ENCODE measurements around the gene FRRS1L.
"Not testable (repeated sequence)": the region's sequence is repeated elsewhere in the genome, so short reads cannot be mapped to it uniquely, and the experiment has no call there.

The FRRS1L gene

DNA sequence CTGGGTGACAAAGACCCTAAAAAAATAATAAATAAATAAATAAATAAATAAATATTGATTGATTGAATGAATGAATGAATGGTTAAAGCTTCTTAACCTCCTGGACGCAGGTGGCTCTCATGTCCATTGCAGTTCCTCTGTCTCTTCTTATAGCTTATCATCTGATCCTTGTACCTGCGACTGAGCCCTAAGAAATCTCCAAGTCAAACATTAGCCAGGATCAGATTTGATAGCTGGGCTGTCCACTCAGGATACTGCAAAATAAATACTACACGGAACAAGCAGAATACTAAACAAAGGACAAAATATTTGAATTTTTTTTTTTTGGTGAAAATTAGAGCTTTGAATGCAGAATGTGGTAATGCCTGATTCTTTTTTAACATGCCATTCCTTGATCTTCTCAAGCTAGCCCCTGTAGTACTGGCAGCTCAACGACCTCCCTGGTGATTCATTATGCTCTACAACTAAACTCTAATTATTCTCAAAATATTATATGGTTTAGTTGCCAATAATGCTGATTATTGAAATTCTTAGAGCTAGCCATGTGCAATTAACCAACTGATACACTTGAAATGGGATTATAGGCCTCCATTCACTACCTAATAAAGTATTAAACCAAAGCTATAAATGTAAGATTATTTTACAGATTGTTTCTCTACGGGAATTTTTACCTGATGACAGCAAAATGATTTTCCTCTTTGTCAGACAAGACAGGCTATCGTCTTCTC is 37.4 kb downstream of the FRRS1L start:
- no peak for DNase-seq

DNA sequence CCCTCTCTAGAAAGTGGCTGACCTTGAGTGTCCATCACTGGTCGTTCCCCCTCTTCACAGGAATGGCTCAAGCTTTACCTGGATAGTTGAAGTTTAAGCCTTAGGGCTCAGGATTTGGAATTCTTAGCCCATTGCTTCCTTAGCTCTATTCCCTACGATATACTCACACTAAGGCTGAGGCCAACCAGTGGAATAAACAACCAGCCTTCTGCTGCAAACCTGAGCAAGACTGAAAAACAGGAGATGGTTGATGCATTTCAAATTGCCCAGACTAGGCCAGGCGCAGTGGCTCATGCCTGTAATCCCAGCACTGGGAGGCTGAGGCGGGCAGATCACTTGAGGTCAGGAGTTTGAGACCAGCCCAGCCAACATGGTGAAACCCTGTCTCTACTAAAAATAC is 40.4 kb downstream of the FRRS1L start:
- DNase-seq, result not testable (repeated sequence)

DNA sequence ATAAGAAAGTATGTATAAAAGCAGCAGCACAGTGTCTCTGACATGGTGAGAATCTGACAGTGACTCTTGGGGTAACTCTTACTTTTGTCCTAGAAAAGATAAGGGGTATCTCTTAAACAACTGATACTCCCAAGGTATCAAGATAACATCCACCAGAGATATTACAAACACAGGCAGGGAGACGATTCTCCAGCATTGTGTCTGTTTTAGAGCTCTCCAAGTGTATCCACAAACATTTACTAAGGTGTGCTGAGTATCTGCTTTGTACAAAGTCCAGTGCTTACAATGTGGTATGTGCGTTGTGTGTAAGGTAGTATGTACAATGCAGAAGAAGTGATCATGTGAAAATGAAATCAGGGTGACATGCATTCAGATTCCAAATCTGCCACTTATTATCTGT is 42.9 kb downstream of the FRRS1L start:
- DNase-seq, result no peak

DNA sequence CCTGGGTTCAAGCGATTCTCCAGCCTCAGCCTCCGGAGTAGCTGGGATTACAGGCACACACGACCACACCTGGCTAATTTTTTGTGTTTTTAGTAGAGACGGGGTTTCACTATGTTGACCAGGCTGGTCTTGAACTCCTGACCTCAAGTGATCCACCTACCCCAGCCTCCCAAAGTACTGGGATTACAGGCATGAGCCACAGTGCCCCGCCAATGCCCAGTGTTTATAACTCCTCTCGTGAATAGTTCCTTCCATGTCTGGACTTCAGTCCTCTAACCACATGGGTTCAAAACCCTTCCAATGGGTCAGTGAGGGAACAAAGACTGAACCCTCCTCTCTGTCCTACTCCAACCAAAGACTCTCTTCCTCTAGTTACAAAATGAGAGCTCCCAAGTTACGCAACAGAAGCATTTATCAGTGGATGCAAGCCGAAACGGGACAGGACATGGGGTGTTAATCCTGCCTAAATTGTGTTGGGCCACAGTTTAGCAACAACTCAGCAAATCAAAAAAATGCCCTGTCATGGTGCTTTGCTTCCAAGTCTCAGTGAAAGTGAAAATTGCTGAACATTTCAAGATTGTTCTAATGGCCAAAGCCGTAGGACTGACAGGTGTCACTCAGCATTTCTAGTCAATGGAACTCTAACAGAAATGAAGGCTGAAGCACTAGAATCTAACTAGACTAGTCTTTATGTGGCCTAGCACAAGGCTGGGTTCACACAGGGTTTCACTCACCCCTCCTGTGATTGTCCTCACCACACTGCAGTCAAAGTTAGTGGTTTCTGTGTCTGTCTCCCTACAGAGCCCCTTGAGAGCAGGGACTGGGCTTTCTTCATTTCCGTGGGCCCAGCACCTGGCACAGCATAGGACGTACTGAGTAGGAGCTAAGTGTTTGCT is 44.1 kb downstream of the FRRS1L start:
- no peak for DNase-seq

DNA sequence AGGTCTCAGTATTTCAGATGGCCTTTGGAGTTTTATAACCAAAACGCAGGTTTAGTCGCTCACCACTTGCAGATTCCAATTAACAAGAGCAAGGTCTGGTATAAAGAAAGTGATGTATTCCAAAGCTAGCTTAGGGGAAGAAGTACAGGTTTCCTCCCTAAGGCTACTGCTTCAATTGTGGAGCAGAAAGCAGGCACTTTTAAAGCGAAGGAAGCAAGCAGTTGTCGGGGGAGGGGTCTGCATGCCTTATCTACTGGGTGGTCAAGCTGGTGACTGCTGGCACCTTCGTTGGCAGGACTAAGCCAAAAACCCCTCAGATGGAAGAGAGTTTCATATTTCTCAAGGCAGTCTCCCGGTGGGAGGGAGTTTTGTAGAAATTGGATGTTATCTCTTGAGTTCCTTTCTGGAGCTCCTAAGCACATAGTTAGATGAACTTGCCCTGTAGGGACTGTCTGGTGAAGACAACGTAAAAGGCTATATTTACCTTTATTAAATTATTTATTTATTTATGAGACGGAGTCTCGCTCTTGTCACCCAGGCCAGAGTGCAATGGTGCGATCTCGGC is 45.7 kb downstream of the FRRS1L start:
- DNase-seq, result no peak

DNA sequence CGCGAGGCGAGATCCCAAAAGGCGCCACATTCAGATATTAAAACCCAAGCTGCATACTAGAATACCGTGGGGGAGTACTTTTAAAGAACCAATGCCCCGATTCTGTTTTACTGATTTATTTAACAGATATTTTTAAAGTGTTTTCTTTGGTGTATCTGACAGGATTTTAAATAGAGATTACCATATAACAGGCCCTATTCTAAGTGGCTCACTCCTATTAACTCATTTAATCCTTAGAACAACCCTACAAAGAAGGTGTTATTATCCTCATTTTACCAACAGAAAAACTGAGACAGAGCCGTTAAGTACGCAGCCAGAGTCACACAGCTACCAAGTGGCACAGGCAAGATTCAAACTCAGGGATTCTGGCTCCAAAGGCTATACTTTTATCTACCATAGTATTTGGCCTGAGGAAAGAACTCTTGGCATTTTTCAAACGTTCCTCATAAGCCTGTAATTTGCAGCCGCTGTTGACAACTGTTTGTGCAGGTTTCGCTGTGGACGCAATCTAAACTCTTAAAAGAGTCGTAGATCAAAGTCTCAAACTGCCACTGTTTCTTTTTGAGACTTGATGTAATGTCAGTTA is 46.8 kb downstream of the FRRS1L start:
- no peak for DNase-seq

DNA sequence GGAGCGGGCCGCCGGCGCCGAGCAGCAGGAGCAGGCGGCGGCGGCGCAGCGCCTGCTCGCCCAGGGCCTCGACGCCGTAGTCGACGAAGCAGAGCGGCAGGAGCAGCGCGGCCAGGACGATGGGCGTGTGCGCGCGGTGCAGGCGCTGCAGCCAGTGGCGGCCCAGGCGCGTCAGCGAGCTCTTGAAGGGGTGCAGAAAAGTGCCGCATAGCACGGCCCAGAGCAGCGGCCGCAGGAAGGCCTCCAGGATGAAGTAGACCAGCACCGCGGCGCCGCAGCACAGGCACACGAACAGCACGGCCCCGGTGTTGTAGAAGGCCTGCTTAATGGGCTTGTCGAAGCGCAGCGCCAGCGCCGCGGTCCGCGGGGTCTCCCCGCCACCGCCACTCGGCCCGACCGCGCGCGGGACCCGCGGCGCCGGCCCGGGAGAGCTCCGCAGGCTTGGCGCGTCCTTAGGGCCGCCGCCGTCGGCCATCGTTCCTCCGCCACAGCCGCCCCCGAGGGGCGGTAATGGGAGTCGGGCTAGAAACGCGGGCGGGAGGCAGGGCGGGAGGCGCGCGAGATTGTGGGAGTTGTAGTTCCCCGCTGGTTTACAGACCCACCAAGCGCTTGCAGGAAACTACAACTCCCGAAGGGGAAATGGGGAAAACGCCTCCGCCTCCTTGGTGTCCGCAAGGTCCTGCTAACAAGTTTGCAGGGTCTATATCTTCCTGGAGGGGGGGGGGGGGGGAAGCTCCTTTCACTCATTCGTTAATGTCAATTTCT is 47.4 kb downstream of the FRRS1L start, which contains the start of gene TMEM245:
TMEM245 (minus strand) TSS at position 509 of the 765 bp plus-strand sequence; CDS start at position 475, 34 bp downstream.
- DNase-seq, result peak; percentile 94

DNA sequence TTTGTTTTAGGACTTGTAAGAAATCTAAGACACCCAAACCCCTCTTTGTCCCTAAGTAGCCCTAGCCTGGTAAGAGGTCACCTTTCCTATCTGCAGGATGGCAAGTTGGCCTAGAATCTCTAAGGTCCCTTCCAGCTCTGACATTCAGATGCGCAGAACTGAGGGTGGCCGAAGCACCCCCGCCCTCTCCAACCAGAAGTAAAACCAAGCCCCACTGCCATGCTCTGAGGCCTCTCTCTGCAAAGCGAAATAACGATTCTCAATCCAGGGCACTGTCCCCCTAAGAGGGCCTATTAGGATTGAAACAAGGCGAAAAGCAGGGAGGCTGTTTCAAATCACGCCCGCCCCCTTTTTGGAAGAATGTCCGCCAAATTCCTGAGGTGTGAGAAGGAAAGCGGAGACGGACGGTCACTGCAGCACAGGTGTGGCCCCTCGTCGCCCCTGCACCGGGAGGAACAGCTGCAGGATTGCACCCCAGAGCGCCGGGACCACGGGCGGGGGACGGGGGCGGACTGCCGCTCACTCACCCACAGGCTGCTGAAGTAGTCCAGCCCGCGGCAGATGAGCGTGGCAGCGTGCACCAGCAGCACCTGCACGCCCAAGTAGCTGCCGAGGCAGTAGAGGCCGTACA is 48.1 kb downstream of the FRRS1L start:
- peak in 1 of 2 experiments; percentile 28 for DNase-seq

DNA sequence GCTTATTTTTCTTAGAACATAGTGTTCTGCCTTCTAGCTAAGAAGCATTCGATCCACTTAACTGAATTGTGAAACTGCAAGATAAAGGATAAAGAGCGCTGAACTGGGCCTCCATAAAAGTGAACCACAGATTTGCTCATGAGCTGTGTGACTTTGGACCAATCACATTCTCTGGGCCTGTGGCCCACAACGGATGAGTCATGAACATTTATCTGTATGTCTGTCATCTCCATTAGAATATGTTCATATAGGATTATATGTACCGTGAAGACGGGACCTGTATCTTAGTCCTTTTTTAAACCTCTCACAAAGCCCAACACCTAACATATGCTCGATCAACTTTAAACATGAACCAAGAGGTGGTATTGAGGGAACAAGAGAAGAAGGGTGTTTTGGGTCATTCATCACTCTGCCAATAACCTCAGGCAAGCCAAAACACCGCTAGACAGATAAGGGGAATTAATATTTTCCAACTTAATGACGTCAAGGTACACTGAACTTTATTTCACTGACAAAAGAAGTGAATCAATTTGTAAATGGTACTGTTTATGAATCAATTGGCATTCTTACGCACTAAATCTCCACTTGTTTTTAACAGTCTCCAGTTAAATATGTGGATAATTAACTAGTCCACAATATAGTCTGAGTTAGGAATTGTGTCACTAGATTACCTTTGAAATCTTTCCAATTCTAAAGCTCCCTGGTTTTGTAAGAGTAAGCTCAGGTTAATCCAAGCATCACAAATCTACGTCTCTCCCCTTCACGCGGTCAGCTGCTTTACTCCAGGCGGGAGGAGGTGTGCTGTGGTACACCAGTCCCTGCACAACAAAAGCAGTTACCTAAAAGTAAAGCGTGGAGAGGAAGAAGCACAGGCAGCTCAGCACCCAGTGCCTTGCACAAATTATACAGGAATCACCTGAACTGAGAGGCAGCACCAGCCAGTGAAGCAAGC is 48.9 kb downstream of the FRRS1L start:
- peak; percentile 31 to 48 for DNase-seq

DNA sequence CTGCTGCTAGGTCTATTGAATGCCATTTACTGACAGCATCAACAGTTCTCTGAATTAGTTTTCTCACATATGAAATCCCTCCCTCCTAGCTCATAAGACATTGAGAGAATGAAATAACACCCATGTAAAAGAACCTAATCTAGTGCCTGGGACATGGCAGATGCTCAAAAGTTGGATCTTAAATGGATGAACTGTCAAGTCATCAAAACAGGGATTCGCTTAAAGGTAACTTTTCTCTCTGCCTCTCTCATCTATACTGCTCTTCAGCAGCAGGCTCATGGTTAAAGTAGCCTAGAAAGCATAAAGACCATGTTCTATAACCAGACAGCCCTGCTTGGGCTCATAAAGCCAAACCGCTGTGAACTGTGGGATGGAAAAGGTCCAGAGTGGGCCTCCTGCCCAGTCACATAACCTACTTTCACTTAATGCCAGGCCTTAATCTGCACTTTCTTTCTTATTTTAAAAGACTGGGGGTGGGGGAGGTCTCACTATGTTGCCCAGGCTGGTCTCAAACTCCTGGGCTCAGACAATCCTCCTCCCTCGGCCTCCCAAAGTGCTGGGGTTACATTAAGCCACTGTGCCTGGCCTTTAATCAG is 51.0 kb downstream of the FRRS1L start:
- DNase-seq, result no peak

DNA sequence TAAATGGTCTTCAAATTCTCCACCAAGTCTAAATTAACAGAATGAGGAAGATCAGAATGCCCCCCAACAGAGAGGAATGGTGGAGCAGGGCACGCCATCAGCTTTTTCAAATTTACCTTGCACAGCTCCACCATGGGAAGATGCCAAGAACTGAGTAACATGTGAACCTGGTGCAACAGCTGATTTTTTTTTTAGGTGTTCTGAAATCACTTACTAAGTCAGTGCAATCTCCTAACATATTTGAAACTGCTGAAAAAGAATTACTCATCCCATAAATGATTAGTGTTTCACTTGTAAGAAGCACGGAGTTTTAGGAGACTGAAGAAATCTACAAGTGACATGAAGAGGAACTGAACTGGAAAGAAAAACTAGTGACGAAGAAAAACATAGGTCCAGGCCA is 52.4 kb downstream of the FRRS1L start:
- DNase-seq, result no peak

DNA sequence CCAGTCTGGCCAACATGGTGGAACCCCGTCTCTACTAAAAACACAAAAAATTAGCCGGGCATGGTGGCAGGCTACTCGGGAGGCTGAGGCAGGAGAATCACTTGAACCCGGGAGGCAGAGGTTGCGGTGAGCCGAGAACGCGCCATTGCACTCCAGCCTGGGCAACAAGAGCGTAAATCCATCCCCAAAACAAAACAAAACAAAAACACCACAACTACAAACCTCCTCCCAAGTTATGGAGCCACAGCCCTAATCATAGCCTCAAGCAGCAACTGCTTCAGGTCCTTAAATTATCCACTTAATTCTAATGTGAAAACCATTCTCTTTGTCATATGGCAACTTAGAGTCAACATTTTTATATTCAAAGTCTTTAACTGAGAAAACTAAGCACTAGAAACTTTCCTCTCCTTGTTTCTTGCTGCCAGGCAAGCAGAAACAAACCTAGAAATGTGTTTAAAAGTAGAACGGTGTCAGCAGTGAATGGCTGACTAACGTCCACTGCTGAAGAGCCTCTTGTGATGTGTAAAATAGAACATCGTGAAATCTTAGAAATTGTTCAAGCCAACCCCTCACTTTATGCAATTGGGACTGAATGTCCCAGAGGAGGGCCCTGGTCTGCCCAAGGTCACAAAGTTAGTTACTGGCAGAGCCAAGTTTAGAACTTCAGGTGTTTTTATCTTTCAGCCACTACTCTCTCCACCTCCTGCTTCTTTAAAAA is 53.0 kb downstream of the FRRS1L start:
- DNase-seq, result no peak

DNA sequence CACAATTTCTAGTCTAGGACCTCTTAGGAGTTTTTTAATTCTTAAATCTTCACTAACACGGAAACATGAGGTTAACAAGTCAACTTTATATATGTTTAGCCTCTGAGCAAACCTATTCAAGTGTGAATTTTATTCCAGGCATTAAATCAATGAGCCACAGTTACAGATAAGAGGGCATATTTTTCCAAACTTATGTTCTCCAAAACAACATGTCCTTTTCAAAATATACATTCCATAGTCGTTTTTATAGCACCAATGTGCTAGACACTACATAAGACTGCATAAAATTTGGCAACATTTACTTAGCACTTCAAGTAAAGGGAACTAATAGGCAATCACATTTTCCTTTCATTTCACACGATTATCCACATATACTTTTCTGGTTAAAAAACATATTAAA is 53.8 kb downstream of the FRRS1L start:
- no peak for DNase-seq

DNA sequence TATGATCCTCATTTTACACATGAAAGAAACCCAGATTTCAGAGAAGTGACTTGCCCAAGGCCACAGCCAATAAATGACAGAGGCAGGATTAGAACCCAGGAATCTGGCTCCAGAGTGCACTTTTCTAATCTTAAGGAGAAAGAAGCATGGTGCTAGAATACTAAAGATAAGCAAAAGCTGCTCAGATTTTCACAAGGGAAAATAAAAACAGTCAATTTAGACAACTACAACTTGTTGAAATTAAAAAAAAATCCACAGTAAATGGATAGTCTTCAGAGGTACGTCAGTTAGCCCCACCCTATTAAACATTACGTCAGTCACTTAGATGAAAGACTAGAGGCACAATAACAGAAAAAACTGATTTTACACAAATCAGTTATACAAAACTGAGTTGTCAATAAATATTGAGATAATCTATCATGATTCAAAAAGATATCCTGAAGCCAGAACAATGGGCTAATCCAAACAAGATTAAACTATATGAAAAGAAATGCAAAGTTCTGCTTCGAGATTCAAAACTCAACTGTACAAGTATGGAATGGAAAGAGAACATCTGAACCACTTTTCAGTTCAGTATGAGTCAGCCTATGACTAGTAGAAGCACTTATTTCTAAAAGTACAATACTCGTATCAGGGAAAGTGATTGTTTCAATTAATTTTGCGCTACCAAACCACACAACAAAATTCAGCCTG is 56.6 kb downstream of the FRRS1L start:
- DNase-seq, result no peak

DNA sequence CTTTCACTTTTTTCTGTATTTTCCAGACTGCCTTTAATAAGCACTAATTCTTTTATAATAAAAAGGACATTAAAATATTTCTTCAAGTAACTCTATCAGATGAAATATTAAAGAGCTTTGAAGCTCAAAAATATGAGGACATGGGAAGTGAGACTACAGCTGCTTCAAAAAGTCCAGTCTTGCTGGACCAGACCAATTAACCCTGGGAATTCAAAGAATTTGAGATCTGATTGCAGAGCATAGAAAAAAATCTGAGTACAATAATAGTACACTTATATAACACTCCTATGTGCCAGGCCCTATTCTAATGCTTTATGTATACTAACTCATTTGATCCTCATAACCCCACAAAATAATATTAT is 57.1 kb downstream of the FRRS1L start:
- no peak for DNase-seq

DNA sequence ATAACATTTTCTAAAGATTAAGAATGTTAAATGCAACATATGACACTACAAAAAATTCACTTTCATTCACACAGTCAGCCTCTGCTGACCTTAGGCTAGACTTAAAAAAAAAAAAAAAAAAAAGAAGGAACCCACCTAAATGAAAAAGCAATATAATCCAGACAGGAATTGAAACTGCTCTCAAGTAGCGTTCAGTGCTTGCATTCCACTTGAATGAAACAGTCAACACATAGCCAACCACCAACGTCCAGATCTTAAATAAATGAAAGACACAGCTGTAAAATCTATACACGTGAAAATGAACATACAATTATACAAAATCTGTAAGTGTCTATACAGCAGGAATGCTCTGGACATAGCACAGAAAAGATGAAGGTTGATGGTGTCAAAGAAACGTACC is 58.7 kb downstream of the FRRS1L start:
- no peak for DNase-seq

DNA sequence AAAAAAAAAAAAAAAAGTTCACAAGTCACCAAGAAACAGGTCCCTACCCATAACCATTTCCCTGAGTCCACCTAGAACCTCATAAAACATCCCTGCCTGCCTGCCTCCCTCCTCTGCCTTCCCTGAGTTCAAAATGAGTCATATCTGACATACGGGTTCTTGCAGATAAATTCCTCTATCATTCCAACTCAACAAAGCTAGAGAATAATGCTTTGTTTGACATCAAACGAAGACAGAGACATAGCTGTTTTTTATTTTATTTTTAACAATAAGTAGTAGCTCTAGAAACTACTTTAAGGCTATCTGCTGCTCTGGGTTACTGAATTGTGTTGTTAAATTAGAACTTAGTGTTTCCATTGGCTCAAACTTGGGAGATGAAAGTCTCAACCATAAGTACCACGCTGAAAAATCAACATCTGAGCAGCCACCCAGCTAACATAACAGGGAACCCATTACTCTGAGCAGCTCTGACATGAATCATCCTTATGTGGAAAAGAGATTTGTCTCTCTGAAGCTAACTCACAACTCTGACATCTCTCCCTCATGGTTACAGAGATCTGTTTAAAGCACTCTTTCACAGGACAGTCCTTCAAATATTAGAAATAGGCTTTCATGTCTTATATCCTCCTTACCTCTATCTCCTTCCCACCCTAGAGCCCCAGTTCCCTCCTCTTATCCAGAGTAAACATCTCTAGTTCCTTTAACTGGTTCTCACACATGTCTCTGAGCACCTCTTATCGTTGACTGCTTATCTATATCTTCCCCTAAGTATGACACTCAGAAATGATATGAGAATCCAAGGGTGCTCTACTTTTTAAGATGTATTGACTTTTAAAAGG is 59.4 kb downstream of the FRRS1L start:
- DNase-seq, result no peak

DNA sequence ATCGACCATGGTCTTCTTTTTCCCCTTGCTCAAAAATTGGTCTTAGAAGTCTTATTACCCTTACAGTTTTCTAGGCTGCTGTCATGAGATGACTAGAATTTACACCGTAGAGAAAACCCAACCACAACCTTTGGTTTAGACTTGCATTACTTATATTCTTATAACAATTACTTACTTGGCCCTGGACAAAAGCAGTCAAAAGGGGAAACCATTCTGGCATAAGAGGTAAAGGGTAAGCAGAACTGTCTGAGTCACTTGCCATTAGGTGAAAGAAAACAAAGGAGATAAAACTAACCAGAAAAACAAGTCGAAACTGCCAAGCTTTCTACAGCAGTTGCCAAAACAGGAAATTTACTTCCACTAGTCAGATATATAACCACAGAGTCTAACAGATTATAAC is 65.2 kb downstream of the FRRS1L start:
- DNase-seq, result no peak

Data from activated CD4-positive, alpha-beta T cell treated with anti-CD3 and anti-CD28 coated beads, Interleukin-2, amount 50 U/mL, for 4 hours (primary cell).